ENCODE measurements around the gene DLG5. TPM values are rescaled to one million over a fixed set of nuclear protein-coding genes. Genes with fewer than 3 reads are reported as not detected.
"Not testable (repeated sequence)": the region's sequence is repeated elsewhere in the genome, so short reads cannot be mapped to it uniquely, and the experiment has no call there.

The DLG5 gene
- total RNA-seq, 1 donor from 2014 or later = 32.9 TPM

- Histone ChIP-seq H3K27ac (no peak overlapping the region), H3K4me3 (no peak overlapping the region), H3K4me1 (no peaks in the 10 kb centered on the region), H3K27me3 (no peaks in the 10 kb centered on the region), H3K36me3 (peaks cover 0 to 3% of the 10 kb centered on the region in 2 donors), H3K9me3 (peaks cover 5 to 19% of the 10 kb centered on the region in 2 donors)
- no peak for TF ChIP-seq CTCF (IDR thresholded peaks at IDR 0.05)
- no peak for DNase-seq (ENCODE audit: low spot score in 2 of 2)
- intact Hi-C loops (cut with DNase I) = no loop called here
These were observed 151.6 kb downstream of the DLG5 start for GRCh38 chr10:77774940-77775391.

- H3K27me3 ChIP-seq = no peaks in the 10 kb centered on the region
- no peaks in the 10 kb centered on the region for H3K4me1 ChIP-seq
- intact Hi-C loops (cut with DNase I) = no loop called here
- no peaks in the 10 kb centered on the region for H3K36me3 ChIP-seq
- no peak overlapping the region for H3K4me3 ChIP-seq
- no peak for DNase-seq (ENCODE audit: low spot score in 2 of 2)
- no peak overlapping the region for H3K27ac ChIP-seq
- TF ChIP-seq CTCF (IDR thresholded peaks at IDR 0.05) = no peak
- H3K9me3 ChIP-seq = peaks cover 5 to 19% of the 10 kb centered on the region in 2 donors
These were observed 152.7 kb downstream of the DLG5 start for GRCh38 chr10:77773631-77774426.

GRCh38 chr10:77772852-77773600 is 153.5 kb downstream of the DLG5 start:
- H3K27me3 ChIP-seq; intact Hi-C loops (cut with DNase I); H3K4me1 ChIP-seq; H3K4me3 ChIP-seq; H3K27ac ChIP-seq; DNase-seq (ENCODE audit: low spot score in 2 of 2); H3K36me3 ChIP-seq: not testable (repeated sequence)
- H3K9me3 ChIP-seq = peaks cover 5 to 18% of the 10 kb centered on the region in 2 donors

- no peaks in the 10 kb centered on the region for H3K27me3 ChIP-seq
- no peak for DNase-seq (ENCODE audit: low spot score in 2 of 2)
These were observed 154.7 kb downstream of the DLG5 start for GRCh38 chr10:77771851-77772250.

GRCh38 chr10:77771450-77771849 is 155.1 kb downstream of the DLG5 start:
- TF ChIP-seq CTCF (IDR thresholded peaks at IDR 0.05) = no peak
- Histone ChIP-seq H3K27ac (no peak overlapping the region), H3K9me3 (peaks cover 0 to 2% of the 10 kb centered on the region in 2 donors), H3K4me3 (no peak overlapping the region), H3K27me3 (no peaks in the 10 kb centered on the region), H3K36me3 (no peaks in the 10 kb centered on the region), H3K4me1 (no peaks in the 10 kb centered on the region)
- intact Hi-C loops (cut with DNase I) = no loop called here
- no peak for DNase-seq (ENCODE audit: low spot score in 2 of 2)

More at GRCh38 chr10:77771851-77772250, 154.7 kb downstream of the DLG5 start:
- H3K4me1 ChIP-seq = no peaks in the 10 kb centered on the region
- H3K27ac ChIP-seq = no peak overlapping the region
- no peaks in the 10 kb centered on the region for H3K36me3 ChIP-seq
- TF ChIP-seq CTCF (IDR thresholded peaks at IDR 0.05) = no peak
- H3K4me3 ChIP-seq = no peak overlapping the region
- peaks cover 0 to 6% of the 10 kb centered on the region in 2 donors for H3K9me3 ChIP-seq
- intact Hi-C loops (cut with DNase I) = no loop called here

- no peaks in the 10 kb centered on the region for H3K4me1 ChIP-seq
- no peak overlapping the region for H3K4me3 ChIP-seq
- DNase-seq (ENCODE audit: low spot score in 2 of 2) = no peak
- intact Hi-C loops (cut with DNase I) = no loop called here
- no peak overlapping the region for H3K27ac ChIP-seq
- no peaks in the 10 kb centered on the region for H3K36me3 ChIP-seq
- H3K9me3 ChIP-seq = no peaks in the 10 kb centered on the region
- no peak for TF ChIP-seq CTCF (IDR thresholded peaks at IDR 0.05)
- no peaks in the 10 kb centered on the region for H3K27me3 ChIP-seq
These were observed 155.7 kb downstream of the DLG5 start for GRCh38 chr10:77770868-77771175.
